Heart left ventricle (tissue), 16 donors: ENCODE results near the gene SLC19A1. TPM values are rescaled to one million over a fixed set of nuclear protein-coding genes. Genes with fewer than 3 reads are reported as not detected.

ENCODE experiments used
- ATAC-seq, 4 donors: fragments of 200-7000 bp; cut with Tn5 transposase; one replicate each; pipeline ENCODE4 v1.9.1; 2020 to 2022; ENCODE audit warnings: moderate library complexity in 4 of 4, mild to moderate bottlenecking in 3 of 4, moderate number of reproducible peaks in 1 of 4
- DNase-seq, 5 donors: peaks; one replicate each; pipeline ENCODE4 v3.0.0-alpha.2; 2020
- H3K27ac ChIP-seq, 12 donors: fragments of 200-600 bp; sonication (generic) in 4 of 12; one replicate each; pipeline versions ENCODE4 v1.5.0 to v1.8.0; 2016 to 2022; ENCODE audit warnings: mild to moderate bottlenecking in 2 of 12
- H3K27me3 ChIP-seq, 9 donors: fragments of 200-600 bp; sonication (generic) in 2 of 9; one replicate each; pipeline versions ENCODE4 v1.5.1 to v1.8.0; 2016 to 2022; ENCODE audit warnings: mild to moderate bottlenecking in 3 of 9
- H3K36me3 ChIP-seq, 9 donors: fragments of 200-600 bp; sonication (generic) in 2 of 9; one replicate each; pipeline versions ENCODE4 v1.5.0 to v1.8.0; 2018 to 2022; ENCODE audit warnings: mild to moderate bottlenecking in 2 of 9
- H3K4me1 ChIP-seq, 12 donors: fragments of 200-600 bp; sonication (generic) in 4 of 12; one replicate each; pipeline versions ENCODE4 v1.5.0 to v1.8.0; 2016 to 2022; ENCODE audit warnings: mild to moderate bottlenecking in 3 of 12
- H3K4me3 ChIP-seq, 12 donors: fragments of 200-600 bp; sonication (generic) in 4 of 12; one replicate each; pipeline versions ENCODE4 v1.5.0 to v1.8.0; 2017 to 2022; ENCODE audit warnings: mild to moderate bottlenecking in 9 of 12, moderate library complexity in 4 of 12
- H3K9me3 ChIP-seq, 12 donors: fragments of 200-600 bp; sonication (generic) in 4 of 12; one replicate each; pipeline versions ENCODE4 v1.5.0 to v1.8.0; 2016 to 2022; ENCODE audit warnings: mild to moderate bottlenecking in 1 of 12
- CTCF ChIP-seq, 12 donors: fragments of 200-600 bp; sonication (generic) in 4 of 12; IDR thresholded peaks; one replicate each; pipeline versions ENCODE4 v1.5.0 to v1.8.0; 2018 to 2022; ENCODE audit warnings: antibody characterized with exemption in 12 of 12, mild to moderate bottlenecking in 5 of 12
- POLR2A ChIP-seq, 2 donors: fragments of 450-650 bp; IDR thresholded peaks; one replicate each; pipeline ENCODE4 v1.6.1; 2017; ENCODE audit warnings: antibody characterized with exemption in 2 of 2, mild to moderate bottlenecking in 2 of 2, moderate library complexity in 2 of 2
- WGBS, 4 donors: extraction: QIAGEN DNeasy Blood & Tissue Kit in 2 of 4; methylation state at CpG; one replicate each; pipeline versions ENCODE4 v1.1.5 to v1.1.7; 2013 to 2018; 5-methylcytosine and 5-hydroxymethylcytosine counted together
- intact Hi-C, 10 donors: fragments of 100-400 bp; cut with DNase I; formaldehyde crosslinking; loops; one replicate each; pipeline versions ENCODE4 v1.11.1 to v1.14.2; 2022
- polyA plus RNA-seq, 2 donors: library from polyadenylated mRNA; stranded (reverse); fragments of 200-250 nt; gene quantifications; one replicate each; pipeline ENCODE4 v1.2.3, GENCODE V29; 2013
- total RNA-seq, 9 donors: library from RNA; depleted of rRNA in 2 of 9; stranded (reverse); fragments of >200 nt in 2 of 9; fragmentation: NEBNext Ultra II Directional in 3 of 9; extraction: Animal tissue kit (Norgen Biotek cat#: 25700) in 3 of 9; gene quantifications; one replicate each; pipeline versions ENCODE4 v1.1.0 to v1.2.4, GENCODE V29; 2016 to 2023
- donor health status: ischemic (EF 13 %, LVEDD 7.1; RV severe dilation, severe dysfunction).
- donor health status: healthy with polysubstance abuse.
- donor health status: DM: no; HTN: yes; CAD: no.
- donor health status: DM: no; HTN: no; CAD: no.
- donor health status: ischemic (EF 25% LVEDD 6.9; RV normal size, moderate dysfunction).
- donor health status: ischemic (EF 25% LVEDD 5.7; RV mildly dilated, moderate dysfunction).
- donor health status: healthy.
- donor health status: DM: yes; HTN: yes; CAD: no.
- donor health status: ischemic (EF 35%, LVEDD 5.7; RV mildly dilated, moderate dysfunction).
- donor health status: nonischemic (EF 11% LVEDD 7.7; RV severe dilation, severe dysfunction).
- donor health status: DM: yes; HTN: yes; CAD: no.
- donor health status: PGD.
- donor health status: ischemic (EF 29% LVEDD 5.4; RV normal size, mild dysfunction).
- donor health status: nonischemic (EF 23%, LVEDD 6.1; RV moderate dilation, normal function).

The SLC19A1 gene
- total and polyA plus RNA-seq, 11 donors: 2.4 to 7.0 (median 3.5) TPM

- DNase-seq (peak in 1 of 5 donors; percentile 13), ATAC-seq (no peak)
- H3K4me1 ChIP-seq: peaks cover 0 to 12% (median 0%) of the 10 kb centered on the region in 12 donors
- intact Hi-C loops: no loop called here
- no peaks in the 10 kb centered on the region for H3K27me3 ChIP-seq
- peaks cover 0 to 11% (median 0%) of the 10 kb centered on the region in 9 donors for H3K36me3 ChIP-seq
- H3K4me3 ChIP-seq: no peak overlapping the region
- no peak for TF ChIP-seq CTCF (IDR thresholded peaks at IDR 0.05)
- no peak for TF ChIP-seq POLR2A (IDR thresholded peaks at IDR 0.05)
- H3K27ac ChIP-seq: no peak overlapping the region
- H3K9me3 ChIP-seq: peaks cover 0 to 24% (median 13%) of the 10 kb centered on the region in 12 donors
- WGBS, 4 donors: 93 to 98% (median 95%) methylated on average over 5 of the region's 5 CpGs
Observed at GRCh38 chr21:45461369-45461750, 80.9 kb downstream of the SLC19A1 start.

- H3K4me1 ChIP-seq: peaks cover 0 to 17% (median 1%) of the 10 kb centered on the region in 12 donors
- no peak overlapping the region for H3K4me3 ChIP-seq
- H3K27me3 ChIP-seq: no peaks in the 10 kb centered on the region
- DNase-seq: no peak
- 81 to 87% (median 86%) methylated on average over 9 of the region's 9 CpGs for WGBS, 4 donors
- peaks cover 0 to 24% (median 13%) of the 10 kb centered on the region in 12 donors for H3K9me3 ChIP-seq
- no peak overlapping the region for H3K27ac ChIP-seq
- TF ChIP-seq CTCF (IDR thresholded peaks at IDR 0.05): no peak
- no peak for TF ChIP-seq POLR2A (IDR thresholded peaks at IDR 0.05)
- ATAC-seq: no peak
- intact Hi-C loops: no loop called here
- peaks cover 0 to 11% (median 0%) of the 10 kb centered on the region in 9 donors for H3K36me3 ChIP-seq
Observed at GRCh38 chr21:45460611-45461368, 81.5 kb downstream of the SLC19A1 start.

- peaks cover 0 to 24% (median 13%) of the 10 kb centered on the region in 12 donors for H3K9me3 ChIP-seq
- WGBS, 4 donors: 95 to 97% (median 96%) methylated on average over 15 to 23 of the region's 23 CpGs
- H3K4me3 ChIP-seq: no peak overlapping the region
- no peak overlapping the region for H3K27ac ChIP-seq
- DNase-seq: peak in 2 of 5 donors; percentile 19 to 55
- intact Hi-C loops: no loop called here
- H3K27me3 ChIP-seq: no peaks in the 10 kb centered on the region
- H3K4me1 ChIP-seq: peaks cover 0 to 24% (median 6%) of the 10 kb centered on the region in 12 donors
- TF ChIP-seq CTCF (IDR thresholded peaks at IDR 0.05) (no peak), POLR2A (IDR thresholded peaks at IDR 0.05) (no peak)
- H3K36me3 ChIP-seq: peaks cover 0 to 11% (median 0%) of the 10 kb centered on the region in 9 donors
- ATAC-seq: no peak
Observed at GRCh38 chr21:45460011-45460565, 82.2 kb downstream of the SLC19A1 start.
